GM12875 (cell line): ENCODE measurements around the gene RPS2.

Source experiments
- H3K4me3 ChIP-seq: one replicate; pipeline ENCODE4 v1.5.1; 2011; ENCODE audit warnings: low read depth, low read length, control low read depth
- CTCF ChIP-seq: IDR thresholded peaks from 2 replicates; pipeline ENCODE4 v1.5.1; 2011; ENCODE audit warnings: low read depth, mild to moderate bottlenecking, control low read depth, inconsistent platforms, low read length, moderate library complexity, borderline replicate concordance; ENCODE audit not compliant: insufficient read depth

The RPS2 gene

GRCh38 chr16:1932050-1933028 lies 32.3 kb downstream of the RPS2 start:
- no peak for TF ChIP-seq CTCF
- H3K4me3 ChIP-seq: no peak overlapping the region

GRCh38 chr16:1930338-1930720 lies 34.3 kb downstream of the RPS2 start:
- H3K4me3 ChIP-seq: no peak overlapping the region
- TF ChIP-seq CTCF: no peak

GRCh38 chr16:1929578-1930337 lies 34.9 kb downstream of the RPS2 start:
- TF ChIP-seq CTCF: peak; percentile 98
- H3K4me3 ChIP-seq: peak overlapping the region; percentile 42

- no peak for TF ChIP-seq CTCF
- H3K4me3 ChIP-seq: peak overlapping the region; percentile 42
These were observed 35.5 kb downstream of the RPS2 start for GRCh38 chr16:1929105-1929504.

- no peak for TF ChIP-seq CTCF
- no peak overlapping the region for H3K4me3 ChIP-seq
These were observed 38.4 kb downstream of the RPS2 start for GRCh38 chr16:1926271-1926670.

GRCh38 chr16:1924095-1924494 lies 40.5 kb downstream of the RPS2 start:
- TF ChIP-seq CTCF: no peak
- no peak overlapping the region for H3K4me3 ChIP-seq
